GOT3 (cell line): Measurements from ENCODE around the gene ACTN1.

Experiments
- DNase-seq: peaks from one replicate; lab custom pipeline; 2025; ENCODE audit warnings: mixed read lengths; lab: John Stamatoyannopoulos, UW

Gene ACTN1

DNA sequence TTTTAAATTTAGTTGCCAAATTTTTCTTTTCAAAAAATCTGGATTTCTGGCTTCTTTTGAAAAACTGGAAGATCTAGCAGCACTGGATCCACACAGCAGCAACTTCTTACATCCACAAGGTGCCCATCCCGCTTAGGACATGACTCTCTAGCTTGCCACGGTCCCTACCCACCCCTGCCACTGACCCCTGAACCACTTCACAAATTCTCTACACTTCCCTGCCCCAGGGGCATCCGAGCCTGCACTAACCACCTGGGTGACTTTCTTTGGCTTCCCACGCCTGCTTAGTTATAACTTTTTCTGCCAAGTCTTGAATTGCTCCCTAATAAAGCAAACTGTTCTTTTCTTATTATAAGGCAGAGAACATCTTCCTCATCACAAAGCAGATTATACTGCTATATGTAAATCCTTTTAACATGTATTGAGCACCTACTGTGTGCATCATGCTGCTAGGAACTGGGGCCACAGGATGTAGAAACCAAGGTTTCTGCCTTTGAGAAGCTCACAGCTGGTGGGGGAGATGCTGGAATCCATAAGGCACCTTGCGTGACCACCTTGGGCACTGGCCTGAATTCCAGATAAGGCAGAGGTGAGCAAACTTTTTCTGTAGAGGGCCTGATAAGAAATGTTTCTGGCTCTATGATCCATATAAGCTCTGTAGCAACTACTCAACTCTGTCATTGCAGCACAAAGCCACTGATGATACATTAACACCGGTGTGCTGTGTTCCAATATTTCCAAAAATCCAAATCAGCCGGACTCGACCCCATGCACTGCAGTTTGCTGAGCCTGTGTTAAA is 59.8 kb downstream of the ACTN1 start:
- no peak for DNase-seq

DNA sequence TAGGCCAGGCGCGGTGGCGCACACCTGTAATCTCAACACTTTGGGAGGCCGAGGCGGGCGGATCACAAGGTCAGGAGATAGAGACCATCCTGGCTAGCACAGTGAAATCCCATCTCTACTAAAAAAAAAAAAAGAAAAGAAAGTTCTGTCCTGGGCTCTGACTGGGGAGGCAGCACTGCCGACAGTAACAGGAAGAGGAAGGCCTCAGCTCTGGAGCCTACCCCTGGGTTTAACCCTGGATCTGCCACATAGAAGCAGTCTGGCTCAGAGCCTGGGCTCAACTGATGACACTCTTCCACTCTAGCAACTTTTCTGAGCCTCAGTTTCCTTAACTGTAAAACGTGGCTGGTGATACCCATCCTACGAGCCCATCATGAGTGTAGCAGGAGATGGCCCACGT is 60.5 kb downstream of the ACTN1 start:
- DNase-seq: no peak

DNA sequence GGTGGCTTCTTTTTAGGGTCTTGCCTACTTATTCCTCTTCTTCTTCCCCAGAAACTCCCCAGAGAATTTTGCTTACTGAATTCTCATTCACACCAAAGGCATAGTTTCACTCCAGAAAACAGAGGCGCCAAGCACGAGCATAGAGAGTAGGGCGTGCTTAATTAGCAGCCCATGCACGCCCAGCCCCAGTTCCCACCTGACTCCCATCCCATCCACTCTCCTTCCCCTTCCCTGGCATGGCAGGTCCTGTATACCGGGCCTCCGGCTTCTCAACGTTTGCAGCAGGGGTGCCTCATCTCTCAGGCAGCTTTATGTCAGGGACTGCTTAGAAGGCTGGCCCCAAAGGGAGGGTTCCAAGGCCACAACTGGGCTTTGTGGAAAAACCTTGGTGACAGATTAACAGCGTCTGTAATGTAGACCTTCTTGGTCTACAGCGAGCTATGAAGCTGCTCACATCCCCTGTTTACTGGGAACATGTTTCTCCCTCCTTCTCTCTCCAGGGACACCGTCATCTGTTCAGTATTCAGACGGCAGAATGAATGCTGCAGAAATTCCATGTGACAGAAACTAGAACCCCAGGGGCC is 62.7 kb downstream of the ACTN1 start:
- no peak for DNase-seq

DNA sequence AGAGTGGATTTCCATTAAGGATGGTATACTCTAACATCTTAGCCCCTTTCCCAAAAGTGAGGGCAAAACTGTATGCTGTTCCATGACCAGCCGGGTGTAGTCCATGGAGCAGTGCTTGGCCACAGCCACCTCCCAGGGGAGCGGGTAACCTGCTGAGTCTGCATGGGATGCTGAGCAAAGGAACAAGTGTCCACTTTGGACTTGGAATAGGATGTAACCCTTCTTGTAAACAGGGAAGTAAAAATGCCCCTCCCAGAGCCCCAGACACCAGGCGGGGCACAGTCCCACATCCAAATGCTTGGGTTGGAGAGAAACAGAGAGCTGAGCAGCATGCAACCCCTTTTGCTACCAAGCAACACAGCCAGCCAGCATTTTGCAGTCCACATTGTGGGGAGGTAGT is 65.6 kb downstream of the ACTN1 start:
- no peak for DNase-seq

DNA sequence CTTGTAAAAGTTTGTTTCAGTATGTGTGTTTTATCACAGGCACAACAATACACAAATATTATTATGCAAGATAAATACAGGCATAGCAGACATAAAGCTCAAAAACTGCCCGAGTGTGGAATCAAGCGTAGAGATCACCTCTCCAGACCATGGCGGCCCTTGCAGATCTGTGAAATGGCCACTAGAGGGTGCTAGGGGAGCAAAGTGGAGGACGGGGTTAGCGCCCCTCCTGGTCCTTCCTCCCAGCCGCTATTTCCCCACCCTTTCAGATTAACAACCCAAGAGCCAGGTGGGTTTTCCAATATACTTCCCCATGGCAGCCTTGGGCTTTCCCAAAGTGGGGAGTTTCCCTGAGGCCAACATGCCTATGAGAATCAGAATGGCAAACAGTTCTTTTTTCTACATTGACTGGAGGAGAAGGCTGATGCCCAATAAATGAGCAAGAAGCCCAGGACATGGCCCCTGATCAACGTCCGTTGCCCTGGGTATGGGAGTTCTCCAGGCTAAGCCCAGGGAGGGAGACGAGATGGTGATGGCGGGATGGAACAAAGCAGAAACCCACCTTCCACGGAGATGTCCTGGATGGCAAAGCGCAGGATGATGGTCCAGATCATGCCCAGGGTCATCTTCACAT is 67.4 kb downstream of the ACTN1 start:
- no peak for DNase-seq

DNA sequence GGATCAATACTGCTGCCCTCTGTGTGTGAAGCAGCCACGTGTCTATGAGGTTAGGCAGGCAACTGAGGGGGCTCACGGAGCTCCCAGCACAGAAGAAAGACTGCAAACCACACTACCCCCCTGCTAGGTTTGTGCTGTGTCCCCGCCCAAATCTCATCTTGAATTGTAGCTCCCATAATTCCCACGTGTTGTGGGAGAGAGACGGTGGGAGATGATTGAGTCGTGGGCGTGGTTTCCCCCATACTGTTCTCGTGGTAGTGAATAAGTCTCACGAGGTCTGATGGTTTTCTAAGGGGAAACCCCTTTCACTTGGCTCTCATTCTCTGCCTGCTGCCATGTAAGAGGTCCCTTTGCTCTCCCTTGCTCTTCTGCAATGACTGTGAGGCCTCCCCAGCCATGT is 68.6 kb downstream of the ACTN1 start:
- no peak for DNase-seq

DNA sequence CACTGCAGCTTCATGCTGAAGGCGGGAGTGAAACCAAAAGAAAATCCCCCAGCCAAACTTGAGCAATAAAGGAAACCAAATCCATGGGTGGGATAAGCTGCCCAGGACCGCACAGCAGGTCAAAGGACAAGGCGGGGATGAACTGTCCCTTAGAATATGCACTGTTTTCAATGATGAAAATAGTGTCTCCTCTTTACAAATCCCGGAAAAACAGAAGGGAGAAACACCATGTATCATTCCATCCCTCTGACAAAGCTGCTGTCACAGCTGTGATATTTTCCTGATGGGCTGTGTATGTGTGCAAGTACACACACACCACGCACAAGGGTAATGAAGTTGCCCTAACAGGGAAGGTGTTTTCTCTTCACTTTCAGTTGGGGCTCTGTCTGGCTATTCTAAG is 70.3 kb downstream of the ACTN1 start:
- DNase-seq: no peak

DNA sequence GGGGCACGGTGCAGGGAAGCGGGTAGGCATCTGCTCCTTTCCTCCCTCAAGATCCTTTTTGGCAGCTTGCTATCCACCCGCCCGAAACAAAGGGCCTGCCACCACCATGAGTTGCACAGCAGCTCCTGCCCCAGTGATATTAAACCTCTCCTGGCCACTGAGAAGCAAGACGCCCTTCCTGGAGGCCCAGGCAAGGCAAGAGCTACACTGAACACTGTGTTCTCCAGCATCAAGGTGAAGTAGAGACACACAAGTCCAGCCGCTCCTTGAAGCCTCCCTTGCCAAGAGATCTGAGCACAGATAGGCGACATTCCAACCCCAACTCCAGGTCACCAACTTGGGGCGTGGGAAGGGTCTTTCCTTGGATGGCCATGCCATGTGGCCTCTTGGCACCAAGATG is 70.9 kb downstream of the ACTN1 start:
- DNase-seq: no peak

DNA sequence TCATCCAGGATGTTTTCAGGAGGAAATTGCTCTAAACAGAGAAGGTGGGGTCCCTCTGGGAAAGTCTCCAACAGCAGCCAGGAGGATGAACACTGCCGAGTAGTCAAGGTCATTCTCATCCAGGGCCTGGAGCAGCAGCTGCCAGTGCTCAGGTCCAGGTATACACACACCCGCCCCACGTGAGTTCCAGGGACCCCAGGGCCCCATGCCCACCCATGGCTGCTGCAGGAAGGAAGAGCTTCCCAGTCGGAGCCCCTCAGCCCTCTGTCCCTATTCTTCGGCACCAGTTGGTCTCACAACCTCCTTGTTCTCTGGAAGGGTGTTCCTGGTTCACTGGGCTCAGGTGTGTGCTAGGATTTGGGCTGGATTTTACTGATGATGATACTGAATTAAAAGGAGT is 72.7 kb downstream of the ACTN1 start:
- no peak for DNase-seq

DNA sequence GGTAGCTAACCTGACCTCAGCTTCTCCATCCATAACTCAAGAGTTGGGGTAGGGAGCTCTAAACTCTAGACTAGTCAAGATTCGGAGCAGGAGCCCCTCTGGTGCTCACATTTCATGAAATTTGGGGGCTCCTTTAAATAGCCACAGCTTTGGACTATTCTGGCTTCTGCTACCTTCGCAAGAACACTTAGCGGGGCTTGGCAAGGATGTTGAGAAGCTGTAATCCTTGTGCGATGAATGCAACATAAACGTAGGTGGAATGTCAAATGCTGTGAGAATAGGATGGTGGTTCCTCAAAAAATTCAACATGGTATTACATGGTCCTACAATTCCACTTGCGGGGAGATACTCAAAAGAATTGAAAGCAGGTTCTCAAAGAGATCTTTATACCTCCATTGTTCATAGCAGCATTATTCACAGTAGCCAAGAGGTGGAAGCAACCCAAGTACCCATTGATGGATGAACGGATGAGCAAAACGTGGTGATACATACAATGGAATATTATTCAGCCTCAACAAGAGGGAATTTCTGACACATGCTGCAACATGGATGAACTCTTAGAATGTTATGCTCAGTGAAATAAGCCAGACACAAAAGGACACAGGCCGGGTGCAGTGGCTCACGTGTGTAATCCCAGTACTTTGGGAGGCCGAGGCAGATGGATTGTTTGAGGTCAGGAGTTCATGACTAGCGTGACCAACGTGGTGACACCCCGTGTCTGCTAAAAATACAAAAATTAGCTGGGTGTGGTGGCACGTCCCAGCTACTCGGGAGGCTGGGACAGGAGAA is 73.8 kb downstream of the ACTN1 start:
- DNase-seq: no peak

DNA sequence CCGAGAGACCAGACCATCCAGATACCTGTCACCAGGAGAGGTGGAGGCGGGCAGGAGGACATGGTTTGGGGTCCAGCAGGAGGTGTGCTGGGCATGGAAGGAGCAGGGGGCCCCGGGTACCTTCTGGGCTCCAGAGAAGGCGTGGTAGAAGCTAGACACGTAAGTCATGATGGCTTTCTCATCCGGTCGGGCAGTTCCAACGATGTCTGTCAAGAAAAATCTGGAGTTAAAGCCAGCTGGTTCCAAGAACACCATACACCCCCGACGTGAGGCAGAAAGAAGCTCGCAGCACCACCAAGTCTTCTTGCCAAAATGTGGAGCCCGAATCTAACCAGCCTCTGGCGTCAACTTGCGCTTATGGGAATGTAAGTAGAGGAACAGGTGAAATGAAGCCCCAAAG is 76.7 kb downstream of the ACTN1 start:
- DNase-seq: no peak

DNA sequence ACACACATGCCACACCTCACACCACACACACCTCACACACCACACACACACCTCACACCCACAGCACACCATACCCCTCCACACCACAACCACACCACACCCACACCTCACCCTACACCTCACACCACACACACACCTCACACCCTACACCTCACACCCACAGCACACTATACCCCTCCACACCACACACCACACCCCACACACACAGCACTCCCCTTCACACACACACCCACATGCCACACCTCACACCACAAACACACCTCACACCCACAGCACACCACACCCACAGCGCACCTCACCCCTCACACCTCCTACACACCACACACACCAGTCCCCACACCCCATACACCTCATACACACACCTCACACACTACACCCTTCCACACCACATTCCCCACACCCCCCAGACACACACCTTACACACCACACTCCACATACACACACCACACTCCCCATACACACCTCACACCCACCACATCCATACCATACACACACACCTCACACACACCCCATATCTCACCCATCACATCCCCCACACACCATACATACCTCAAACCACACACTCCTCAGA is 80.0 kb downstream of the ACTN1 start:
- no peak for DNase-seq

DNA sequence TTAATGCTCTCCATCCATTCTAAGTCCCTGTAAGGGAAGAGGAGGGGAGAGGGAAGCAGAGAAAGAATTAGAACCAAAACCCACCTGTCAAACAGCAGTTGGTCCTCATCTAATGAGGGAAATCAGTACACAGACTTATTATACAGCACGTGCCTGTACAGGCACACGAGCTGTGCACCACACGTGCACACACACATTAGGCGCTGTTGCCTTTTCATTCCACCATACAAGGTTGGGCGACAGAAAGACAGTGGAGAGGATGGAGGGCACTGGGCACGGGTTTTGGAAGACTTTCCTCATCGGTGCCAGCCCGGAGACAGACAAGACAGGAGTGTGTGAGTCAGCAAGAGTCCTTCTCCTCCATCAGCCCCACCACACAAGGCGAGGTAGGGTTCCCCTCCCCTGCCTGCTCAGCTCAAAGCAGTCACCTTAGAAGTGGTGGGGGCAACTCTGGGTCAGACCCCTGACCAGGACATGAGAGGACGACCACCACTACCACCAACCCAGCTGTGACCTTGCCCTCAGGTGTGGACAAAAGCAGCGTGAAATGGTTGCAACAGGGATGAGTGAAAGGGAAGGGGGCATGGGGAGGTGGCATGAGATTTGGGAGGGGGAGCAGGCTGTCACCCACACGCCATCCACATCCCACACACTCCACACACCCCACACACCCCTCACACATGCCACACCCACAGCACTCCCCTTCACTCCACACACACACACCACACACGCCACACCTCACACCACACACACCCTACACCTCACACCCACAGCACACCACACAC is 80.7 kb downstream of the ACTN1 start:
- DNase-seq: no peak

DNA sequence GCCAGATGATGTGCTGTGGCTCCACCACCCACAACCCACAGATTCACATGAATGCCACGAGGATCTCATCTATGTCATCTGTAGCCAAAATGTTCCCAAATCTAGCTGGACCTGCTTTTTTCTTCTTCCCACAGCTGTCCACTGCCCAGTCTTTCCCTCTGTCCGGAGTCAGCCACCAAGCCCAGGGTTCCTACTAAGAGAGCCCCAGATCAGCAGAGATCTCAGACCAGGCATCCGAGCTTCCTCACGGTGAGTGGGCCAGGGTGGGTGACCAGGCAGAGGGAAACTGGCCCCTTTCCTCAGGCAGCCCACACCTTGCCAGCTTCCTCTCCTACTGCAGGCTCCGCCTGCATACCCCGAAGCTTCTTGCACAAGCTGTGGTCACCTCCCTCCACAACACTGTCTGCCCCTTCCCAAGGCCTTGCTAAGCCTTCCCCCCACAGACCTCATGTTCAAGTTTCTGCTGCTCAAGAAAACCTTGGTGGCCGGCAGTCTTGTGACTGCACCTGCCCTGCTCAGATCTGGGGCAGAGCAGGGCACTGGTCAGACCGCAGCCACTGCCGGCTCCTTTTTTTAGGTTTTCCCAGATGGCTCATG is 81.4 kb downstream of the ACTN1 start:
- DNase-seq: no peak

DNA sequence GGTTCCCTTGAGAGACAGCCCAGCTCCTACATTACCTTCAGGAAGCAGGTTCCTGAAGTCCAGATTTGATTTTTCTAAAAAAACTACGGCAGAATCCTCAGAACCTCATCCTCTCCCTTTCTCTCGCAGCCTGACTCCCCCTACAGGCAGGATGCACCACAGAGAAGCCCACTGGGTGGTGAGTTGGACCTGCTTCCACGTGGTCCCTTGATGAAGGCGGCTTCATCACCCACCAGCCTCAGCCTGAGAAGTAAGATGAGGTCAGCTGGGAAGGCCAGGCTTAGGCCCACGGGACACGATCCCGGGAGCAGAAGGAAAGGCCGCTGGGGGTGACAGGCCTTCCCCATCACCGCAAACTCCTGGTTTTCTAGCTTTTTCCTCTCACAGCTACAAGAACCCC is 83.0 kb downstream of the ACTN1 start:
- DNase-seq: no peak

DNA sequence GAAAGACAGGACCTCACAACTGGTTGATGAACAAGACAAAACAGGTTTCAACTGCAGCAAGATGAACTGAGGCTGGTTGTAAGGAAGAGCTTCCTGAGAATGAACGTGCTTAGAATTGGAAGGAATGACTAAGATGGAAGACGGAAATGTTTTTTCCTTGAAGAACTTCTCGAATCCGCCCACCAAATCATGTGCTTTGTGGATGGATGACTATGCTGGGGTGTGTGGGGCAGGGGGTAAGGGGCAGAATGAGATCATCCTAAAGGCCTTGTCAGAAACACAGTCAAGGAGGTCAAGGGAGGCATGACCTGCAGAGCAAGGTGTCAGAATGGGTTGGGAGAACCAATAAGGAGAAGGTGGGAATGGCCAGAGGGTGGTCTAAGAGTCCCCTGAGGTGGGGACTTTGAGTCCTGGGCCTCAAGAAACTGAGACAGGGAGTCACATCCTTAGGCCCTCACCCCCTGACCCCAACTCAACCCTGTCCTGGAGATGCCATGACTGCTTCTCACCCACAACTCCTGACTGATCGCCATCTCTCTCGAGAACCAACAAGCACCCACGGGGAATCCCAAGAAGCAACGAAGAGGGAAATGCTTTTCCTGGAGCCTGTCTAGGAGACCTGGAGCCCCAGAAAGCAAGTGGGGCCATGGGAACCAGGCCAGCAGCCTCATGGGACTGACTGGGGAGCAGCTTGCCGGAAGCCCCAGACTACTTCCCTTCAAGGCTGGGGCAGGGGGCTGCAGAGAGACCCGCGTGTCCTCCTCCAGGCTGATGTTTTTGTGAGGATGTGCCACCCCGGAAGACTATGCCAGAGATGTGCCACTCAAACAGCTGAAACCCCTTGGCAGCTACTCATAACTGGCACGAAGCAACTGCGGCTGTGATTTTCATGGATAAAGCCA is 84.0 kb downstream of the ACTN1 start:
- no peak for DNase-seq

DNA sequence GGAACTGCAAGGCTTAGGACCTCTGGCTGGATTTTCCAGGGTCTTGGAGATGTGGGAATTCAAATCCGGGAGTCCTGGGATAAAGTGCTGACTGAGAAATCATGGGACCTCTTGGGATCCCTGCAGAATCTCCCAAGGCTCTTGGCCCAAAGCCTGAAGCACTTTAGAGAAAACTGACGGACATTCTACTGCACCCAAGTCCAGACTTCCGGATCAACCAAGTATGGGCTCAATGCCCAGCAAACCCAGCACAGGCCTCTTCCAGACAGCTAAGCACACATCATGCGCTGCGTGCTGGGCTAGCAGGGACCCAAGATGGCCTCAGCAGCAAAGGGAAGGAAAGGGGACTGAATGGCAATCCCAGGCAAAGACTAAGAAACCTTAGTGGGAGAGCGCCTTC is 85.0 kb downstream of the ACTN1 start:
- no peak for DNase-seq

DNA sequence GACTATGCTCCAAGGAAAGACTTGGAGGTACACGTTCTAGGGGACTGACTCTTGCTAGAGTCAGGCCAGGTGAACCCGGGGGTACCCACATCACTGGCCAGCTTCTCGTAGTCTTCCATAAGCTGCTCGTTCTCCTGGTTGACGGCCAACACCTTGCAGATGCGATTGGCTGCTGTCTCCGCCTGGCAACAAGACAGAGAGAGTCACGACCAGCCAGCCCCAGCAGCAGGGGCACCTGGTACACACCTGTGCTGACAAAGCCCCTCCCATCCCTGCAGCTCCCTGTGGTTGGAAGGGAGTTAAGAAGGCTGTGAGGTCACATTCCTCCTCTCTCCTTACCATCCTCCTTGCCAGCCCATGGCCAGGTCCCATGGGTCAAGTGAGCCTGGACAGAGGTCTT is 85.5 kb downstream of the ACTN1 start:
- DNase-seq: no peak

DNA sequence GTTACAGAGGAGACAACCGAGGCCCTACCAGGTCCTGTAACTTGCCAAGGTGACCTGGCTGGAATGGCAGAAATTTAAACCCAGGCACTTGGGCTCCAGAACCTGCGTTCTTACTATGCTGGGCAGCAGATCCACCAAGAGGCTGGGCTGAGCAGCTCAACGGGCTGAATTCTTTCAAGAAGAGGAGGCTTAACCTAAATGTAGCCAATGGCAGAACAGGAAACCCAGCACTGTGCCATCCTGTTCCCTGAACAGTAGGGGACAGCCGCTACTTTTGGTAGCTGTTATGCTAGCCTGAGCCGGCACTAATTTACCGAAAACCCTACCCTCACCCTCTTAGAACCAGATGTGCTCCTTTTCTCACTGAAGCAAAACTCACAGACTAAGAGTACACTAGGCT is 86.1 kb downstream of the ACTN1 start:
- no peak for DNase-seq
